ENCODE results near the gene PTGDS. TPM values are rescaled to one million over a fixed set of nuclear protein-coding genes. Genes with fewer than 3 reads are reported as not detected.

The PTGDS gene
- total RNA-seq, 2 experiments from 2014 or later: 1.2 to 1.4 TPM

DNA sequence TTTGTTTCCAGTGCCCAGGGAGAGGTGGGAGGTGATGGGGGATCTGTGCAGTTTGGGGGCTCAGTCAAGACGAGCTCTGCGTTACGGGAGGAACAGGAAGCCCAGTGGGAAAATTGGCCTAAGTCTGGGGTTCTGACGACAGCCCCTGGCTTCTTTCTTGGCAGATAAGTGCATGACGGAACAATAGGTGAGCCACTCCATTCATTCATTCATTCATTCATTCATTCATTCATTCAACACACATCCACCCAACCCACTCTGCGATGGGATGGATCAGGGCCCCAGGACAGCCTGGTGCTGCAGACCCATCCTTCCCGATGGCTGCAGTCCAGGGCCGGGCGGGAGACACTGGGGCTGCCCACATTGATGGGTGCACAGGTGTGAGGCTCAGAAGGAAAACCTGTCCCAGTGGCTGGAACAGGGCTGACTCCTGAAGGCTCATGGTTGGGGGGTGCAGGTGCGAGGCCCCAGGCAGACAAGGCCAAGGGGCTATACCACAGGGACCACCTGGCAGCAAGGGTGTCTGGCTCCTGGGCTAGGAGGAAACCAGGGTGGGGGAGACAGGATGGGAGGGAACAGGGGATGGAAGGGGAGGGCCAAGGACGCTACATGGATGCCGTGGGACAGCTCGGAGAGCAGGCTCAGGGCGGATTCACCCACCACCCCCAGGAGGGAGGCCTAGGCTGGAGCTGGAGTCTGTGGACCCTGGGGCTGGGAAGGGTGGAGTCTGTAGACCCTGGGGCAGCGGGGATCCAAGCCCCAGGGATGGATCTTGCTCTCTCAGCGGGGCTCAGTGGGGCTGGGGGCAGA is 3.6 kb downstream of the PTGDS start:
- CTCF ChIA-PET: no interaction called here
- Mint-ChIP-seq H3K4me1 (ENCODE audit: low read depth) (peaks cover 7% of the 10 kb centered on the region), H3K9me3 (ENCODE audit: insufficient read depth) (no peaks in the 10 kb centered on the region), H3K27ac (no peak overlapping the region), H3K27me3 (ENCODE audit: low read depth) (peaks cover 13% of the 10 kb centered on the region), H3K36me3 (ENCODE audit: low read depth) (no peaks in the 10 kb centered on the region), H3K4me3 (no peak overlapping the region)
- ATAC-seq (no peak), DNase-seq (no peak)
- POLR2A ChIA-PET: interaction anchor here (1.5 kb wide), 1 partner anchor 12 kb away, joined by 3 read pairs; the partner anchor contains the start of gene PAXX

DNA sequence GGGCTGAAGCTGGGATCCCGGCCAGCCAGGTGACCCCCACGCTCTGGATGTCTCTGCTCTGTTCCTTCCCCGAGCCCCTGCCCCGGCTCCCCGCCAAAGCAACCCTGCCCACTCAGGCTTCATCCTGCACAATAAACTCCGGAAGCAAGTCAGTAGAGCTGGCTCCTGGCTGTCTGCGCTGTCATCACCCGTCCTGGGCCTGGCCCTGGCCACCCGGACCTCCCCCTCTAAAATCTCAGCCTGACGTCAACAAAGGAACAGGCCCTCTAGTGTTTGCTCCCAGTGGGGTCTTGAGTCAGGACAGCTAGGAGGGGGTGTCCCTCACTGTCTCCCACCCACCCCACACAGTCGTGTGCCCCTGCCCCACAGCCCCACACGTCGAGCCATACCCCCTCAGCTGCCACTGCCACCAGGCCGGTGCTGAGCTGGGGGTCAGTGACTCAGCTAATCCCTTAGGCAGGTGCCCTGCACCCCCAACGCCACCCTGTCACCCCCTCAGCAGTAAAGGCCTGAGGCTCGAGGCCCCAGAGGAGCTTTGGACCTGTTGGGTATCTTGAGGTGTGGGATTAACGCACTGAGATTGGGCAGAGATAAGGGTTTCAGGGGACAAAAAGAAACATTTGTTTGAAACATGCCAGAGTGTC is 4.4 kb downstream of the PTGDS start:
- no peak for ATAC-seq
- no peaks in the 10 kb centered on the region for H3K9me3 Mint-ChIP-seq (ENCODE audit: insufficient read depth)
- H3K27ac Mint-ChIP-seq: no peak overlapping the region
- H3K36me3 Mint-ChIP-seq (ENCODE audit: low read depth): no peaks in the 10 kb centered on the region
- no peak overlapping the region for H3K4me3 Mint-ChIP-seq
- POLR2A ChIA-PET: interaction anchor here (1.1 kb wide), 1 partner anchor 11 kb away, joined by 6 read pairs; the partner anchor contains the start of gene PAXX
- CTCF ChIA-PET: no interaction called here
- DNase-seq: no peak
- H3K27me3 Mint-ChIP-seq (ENCODE audit: low read depth): peaks cover 18% of the 10 kb centered on the region
- peaks cover 2% of the 10 kb centered on the region for H3K4me1 Mint-ChIP-seq (ENCODE audit: low read depth)

DNA sequence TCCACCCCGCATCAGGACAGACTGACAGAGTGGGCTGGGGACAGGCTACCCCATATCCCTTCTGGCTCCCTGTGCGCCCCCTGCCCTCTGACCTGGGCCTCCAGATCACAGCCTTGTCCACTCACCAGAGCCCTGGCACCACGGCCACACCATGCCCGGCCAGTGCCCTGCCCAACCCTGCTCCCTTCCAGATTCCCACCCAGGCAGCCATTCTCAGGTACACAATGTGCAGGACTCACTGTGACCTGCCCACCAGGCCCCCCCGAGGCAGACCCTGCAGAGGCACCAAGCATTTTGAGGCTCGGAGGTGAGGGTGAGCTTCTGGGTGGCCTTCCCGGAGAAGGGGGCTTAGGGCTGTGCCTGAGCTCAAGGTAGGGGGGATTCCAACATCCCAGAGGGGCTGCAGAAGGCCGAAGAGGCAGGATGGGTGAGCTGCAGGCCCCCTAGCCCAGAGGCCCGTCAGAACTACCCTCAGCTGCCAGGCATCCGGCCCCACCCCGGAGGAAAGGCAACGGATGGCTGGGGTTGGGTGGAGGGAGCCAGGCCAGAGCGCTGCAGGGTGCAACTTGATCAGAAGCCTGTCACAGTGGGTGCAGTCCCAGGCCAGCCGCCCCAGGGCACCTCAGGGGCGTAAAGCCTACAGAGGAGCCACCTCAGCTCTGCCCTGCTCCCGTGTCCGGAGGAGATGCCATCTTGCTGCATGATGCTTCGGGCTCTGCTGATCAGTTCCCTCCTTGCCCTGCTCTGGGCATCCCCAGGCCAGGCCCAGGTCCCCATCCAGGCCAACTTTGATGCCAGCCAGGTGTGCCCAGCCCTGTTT is 5.1 kb downstream of the PTGDS start, which contains the start of gene LCNL1:
TSS of gene LCNL1 (plus strand) at position 762 of the 820 bp plus-strand sequence. CDS start 594 bp downstream, outside the sequence.
- Mint-ChIP-seq H3K4me1 (ENCODE audit: low read depth) (peaks cover 1% of the 10 kb centered on the region), H3K27ac (no peak within 1 kb of the TSS), H3K27me3 (ENCODE audit: low read depth) (peaks cover 20% of the 10 kb centered on the region), H3K9me3 (ENCODE audit: insufficient read depth) (no peaks in the 10 kb centered on the region), H3K4me3 (no peak within 1 kb of the TSS), H3K36me3 (ENCODE audit: low read depth) (no peaks in the 10 kb centered on the region)
- no peak for ATAC-seq
- DNase-seq: no peak
- ChIA-PET CTCF (no interaction called here), POLR2A (interaction anchor here (1.1 kb wide), 1 partner anchor 10 kb away, joined by 6 read pairs; the partner anchor contains the start of gene PAXX)

- DNase-seq: no peak
- Mint-ChIP-seq H3K4me3 (no peak overlapping the region), H3K27ac (no peak overlapping the region), H3K9me3 (ENCODE audit: insufficient read depth) (no peaks in the 10 kb centered on the region), H3K4me1 (ENCODE audit: low read depth) (no peaks in the 10 kb centered on the region), H3K36me3 (ENCODE audit: low read depth) (no peaks in the 10 kb centered on the region), H3K27me3 (ENCODE audit: low read depth) (peaks cover 25% of the 10 kb centered on the region)
- ATAC-seq: no peak
- POLR2A ChIA-PET: no interaction called here
- CTCF ChIA-PET: no interaction called here
These were observed 5.9 kb downstream of the PTGDS start for GRCh38 chr9:136983167-136983566.

DNA sequence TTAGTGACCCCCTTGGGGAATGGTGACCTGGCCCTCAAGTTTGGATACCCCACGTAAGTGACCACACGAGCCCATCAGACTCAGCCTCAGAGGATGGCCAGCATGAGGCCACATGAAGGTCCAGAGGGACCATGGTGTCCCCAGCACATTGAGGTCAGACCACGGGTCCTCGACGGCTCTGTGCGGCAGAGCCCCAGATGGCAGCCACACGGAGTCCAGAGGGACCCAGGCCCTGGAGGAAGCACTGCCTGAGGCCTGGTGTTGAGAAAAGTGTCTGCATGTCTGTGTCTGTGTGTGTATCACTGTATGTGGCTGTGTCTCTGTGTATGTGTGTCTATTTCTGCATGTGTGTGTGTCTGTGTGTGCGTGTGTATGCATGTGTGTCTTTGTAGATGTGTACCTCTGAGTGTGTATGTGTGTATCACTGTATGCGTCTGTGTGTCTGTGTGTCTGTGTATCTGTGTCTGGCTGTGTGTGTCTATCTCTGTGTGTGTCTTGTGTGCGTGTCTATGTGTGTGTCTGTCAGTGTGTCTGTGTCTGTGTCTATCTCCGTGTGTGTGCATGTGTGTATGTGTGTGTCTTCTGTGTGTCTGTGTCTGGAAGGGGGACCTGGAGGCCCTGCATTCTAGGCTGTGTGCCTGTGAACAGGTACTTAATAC is 6.5 kb downstream of the PTGDS start:
- no peak overlapping the region for H3K4me3 Mint-ChIP-seq
- H3K36me3 Mint-ChIP-seq (ENCODE audit: low read depth): no peaks in the 10 kb centered on the region
- H3K27ac Mint-ChIP-seq: no peak overlapping the region
- DNase-seq: no peak
- H3K27me3 Mint-ChIP-seq (ENCODE audit: low read depth): peaks cover 25% of the 10 kb centered on the region
- ATAC-seq: no peak
- ChIA-PET CTCF (no interaction called here), POLR2A (no interaction called here)
- H3K4me1 Mint-ChIP-seq (ENCODE audit: low read depth): no peaks in the 10 kb centered on the region
- no peaks in the 10 kb centered on the region for H3K9me3 Mint-ChIP-seq (ENCODE audit: insufficient read depth)

GRCh38 chr9:136984464-136985026 is 7.2 kb downstream of the PTGDS start:
- POLR2A ChIA-PET: no interaction called here
- no peak for DNase-seq
- H3K36me3 Mint-ChIP-seq (ENCODE audit: low read depth): no peaks in the 10 kb centered on the region
- H3K27me3 Mint-ChIP-seq (ENCODE audit: low read depth): peaks cover 28% of the 10 kb centered on the region
- CTCF ChIA-PET: interaction anchor here (0.6 to 0.7 kb wide), 2 partner anchors 83 to 352 kb away, joined by 3 read pairs; no protein-coding TSS in a partner anchor
- ATAC-seq: no peak
- H3K27ac Mint-ChIP-seq: no peak overlapping the region
- no peak overlapping the region for H3K4me3 Mint-ChIP-seq
- H3K4me1 Mint-ChIP-seq (ENCODE audit: low read depth): no peaks in the 10 kb centered on the region
- H3K9me3 Mint-ChIP-seq (ENCODE audit: insufficient read depth): no peaks in the 10 kb centered on the region

- Mint-ChIP-seq H3K4me1 (ENCODE audit: low read depth) (no peaks in the 10 kb centered on the region), H3K4me3 (no peak overlapping the region), H3K27ac (no peak overlapping the region), H3K9me3 (ENCODE audit: insufficient read depth) (no peaks in the 10 kb centered on the region), H3K27me3 (ENCODE audit: low read depth) (peaks cover 33% of the 10 kb centered on the region), H3K36me3 (ENCODE audit: low read depth) (no peaks in the 10 kb centered on the region)
- ChIA-PET CTCF (interaction anchor here (0.6 to 0.7 kb wide), 2 partner anchors 82 to 352 kb away, joined by 3 read pairs; no protein-coding TSS in a partner anchor), POLR2A (no interaction called here)
- DNase-seq (no peak), ATAC-seq (peak; percentile 35)
These were observed 7.8 kb downstream of the PTGDS start for GRCh38 chr9:136985027-136985602.

DNA sequence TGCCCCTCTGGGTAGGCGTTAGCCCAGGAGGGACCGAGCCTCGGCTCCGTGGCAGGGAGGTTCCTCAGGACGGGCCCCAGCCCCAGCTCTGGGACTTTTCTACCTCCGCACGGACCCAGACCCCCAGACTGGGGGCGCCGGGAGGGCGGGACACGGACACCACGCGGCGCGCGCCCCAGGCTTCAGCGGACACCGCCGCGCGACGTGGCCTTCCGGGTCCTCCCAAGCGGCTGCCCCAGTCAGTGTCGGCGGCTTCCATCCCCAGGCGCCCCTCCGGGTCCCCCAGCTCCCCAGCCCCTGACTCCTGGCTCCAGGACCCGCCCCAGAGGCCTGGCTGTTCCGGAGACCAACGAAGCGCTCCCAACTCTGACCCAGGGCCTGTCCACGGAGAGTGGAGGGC is 8.5 kb downstream of the PTGDS start:
- Mint-ChIP-seq H3K36me3 (ENCODE audit: low read depth) (no peaks in the 10 kb centered on the region), H3K4me1 (ENCODE audit: low read depth) (peaks cover 2% of the 10 kb centered on the region), H3K4me3 (no peak overlapping the region), H3K27ac (no peak overlapping the region), H3K27me3 (ENCODE audit: low read depth) (peaks cover 35% of the 10 kb centered on the region), H3K9me3 (ENCODE audit: insufficient read depth) (no peaks in the 10 kb centered on the region)
- ChIA-PET POLR2A (no interaction called here), CTCF (no interaction called here)
- DNase-seq (no peak), ATAC-seq (no peak)

- Mint-ChIP-seq H3K4me1 (ENCODE audit: low read depth) (peaks cover 18% of the 10 kb centered on the region), H3K36me3 (ENCODE audit: low read depth) (peaks cover 7% of the 10 kb centered on the region), H3K27ac (no peak overlapping the region), H3K27me3 (ENCODE audit: low read depth) (peaks cover 33% of the 10 kb centered on the region), H3K9me3 (ENCODE audit: insufficient read depth) (no peaks in the 10 kb centered on the region), H3K4me3 (no peak overlapping the region)
- no peak for ATAC-seq
- CTCF ChIA-PET: interaction anchor here (1.0 to 2.2 kb wide), 3 partner anchors 46 to 146 kb away, joined by 3 to 7 read pairs (median 6); partner anchors contain the start of gene AJM1
- DNase-seq: no peak
- POLR2A ChIA-PET: interaction anchor here (0.8 kb wide), 1 partner anchor 37 kb away, joined by 3 read pairs; no protein-coding TSS in a partner anchor
These were observed 11.6 kb downstream of the PTGDS start for GRCh38 chr9:136988872-136989271.

DNA sequence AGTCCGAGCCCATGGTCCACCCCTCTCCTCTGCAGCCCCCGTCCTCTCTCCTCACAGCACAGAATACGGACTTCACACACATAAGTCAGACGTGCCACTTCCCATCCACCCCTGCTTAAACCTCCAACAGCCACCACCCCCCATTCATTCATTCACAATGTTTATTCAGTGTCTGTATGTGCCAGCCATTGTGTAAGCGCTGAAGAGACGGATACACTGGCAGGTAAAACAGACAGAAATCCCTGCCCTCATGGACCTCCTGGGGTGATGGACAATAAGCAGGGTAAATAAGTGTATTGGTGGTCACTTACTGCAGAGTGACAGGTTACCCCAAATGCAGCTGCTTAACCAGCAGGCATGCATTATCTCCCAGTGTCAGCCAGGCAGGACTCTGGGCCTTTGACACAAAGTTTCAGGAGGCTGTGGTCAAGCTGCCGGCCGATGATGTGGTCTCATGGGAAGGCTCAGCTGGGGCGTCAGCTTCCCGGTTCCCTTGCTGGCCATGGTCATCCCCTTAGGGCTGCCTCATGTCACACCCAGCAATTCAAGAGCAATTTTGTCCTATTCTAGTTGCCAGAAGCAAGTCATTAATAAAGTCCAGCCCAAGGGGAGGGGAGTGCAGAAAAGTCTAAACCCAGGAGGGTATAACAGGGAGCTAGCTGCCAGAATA is 13.1 kb downstream of the PTGDS start:
- Mint-ChIP-seq H3K9me3 (ENCODE audit: insufficient read depth) (no peaks in the 10 kb centered on the region), H3K4me1 (ENCODE audit: low read depth) (peaks cover 22% of the 10 kb centered on the region), H3K36me3 (ENCODE audit: low read depth) (peaks cover 10% of the 10 kb centered on the region), H3K4me3 (peak overlapping the region; percentile 12), H3K27ac (peak overlapping the region; percentile 3), H3K27me3 (ENCODE audit: low read depth) (peaks cover 22% of the 10 kb centered on the region)
- POLR2A ChIA-PET: interaction anchor here (1.5 kb wide), 1 partner anchor 96 kb away, joined by 3 read pairs; no protein-coding TSS in a partner anchor
- ATAC-seq (no peak), DNase-seq (no peak)
- CTCF ChIA-PET: interaction anchor here (0.7 to 4.2 kb wide), 4 partner anchors 10 to 261 kb away, joined by 3 to 40 read pairs (median 10); partner anchors contain the start of gene ABCA2

All from activated CD8-positive, alpha-beta T cell treated with anti-CD3 and anti-CD28 coated beads, Interleukin-2, amount 10 ng/mL, durations not matched to agents 7 days and 5 days (primary cell).